K562 (cell line): ENCODE data around the gene GDF15. TPM values are rescaled to one million over a fixed set of nuclear protein-coding genes. Genes with fewer than 3 reads are reported as not detected.

Source experiments
- BACH1 ChIP-seq: fragments of 200-800 bp; sonication (Bioruptor generic); IDR thresholded peaks from 2 replicates; pipeline ENCODE4 v1.6.1; 2016; ENCODE audit warnings: missing genetic modification characterization, missing compliant biosample characterization
- CSDE1 ChIP-seq, 2 experiments: fragments of 450-650 bp; IDR thresholded peaks; 2 replicates each; pipeline ENCODE4 v1.6.1; 2016; ENCODE audit warnings: mild to moderate bottlenecking in 1 of 2
- ELF4 ChIP-seq: fragments of 450-650 bp; formaldehyde crosslinking; IDR thresholded peaks from 2 replicates; pipeline ENCODE4 v1.4.0; 2022; ENCODE audit warnings: missing genetic modification characterization
- ETS2 ChIP-seq: IDR thresholded peaks from 2 replicates; pipeline ENCODE4 v1.6.1; 2016; ENCODE audit warnings: borderline replicate concordance, missing genetic modification characterization, mild to moderate bottlenecking, moderate library complexity, missing compliant biosample characterization; ENCODE audit not compliant: poor library complexity, severe bottlenecking
- NFIX ChIP-seq: fragments of 250-450 bp; sonication (Bioruptor Pico); IDR thresholded peaks from 2 replicates; pipeline ENCODE4 v1.4.0; 2020; ENCODE audit warnings: low read depth, mild to moderate bottlenecking, moderate library complexity
- POLR2AphosphoS2 ChIP-seq: IDR thresholded peaks from 2 replicates; pipeline ENCODE4 v1.6.1; 2012; ENCODE audit warnings: low read length, improper control_type of control experiment
- POU5F1 ChIP-seq: fragments of 150-350 bp; IDR thresholded peaks from 2 replicates; pipeline ENCODE4 v1.6.1; 2014; ENCODE audit warnings: borderline replicate concordance, low read length, low read depth, mild to moderate bottlenecking; ENCODE audit not compliant: partially characterized antibody
- PRPF4 ChIP-seq: fragments of 200-400 bp; formaldehyde crosslinking; IDR thresholded peaks from one replicate; pipeline ENCODE4 v1.6.1; 2017; ENCODE audit warnings: low read length, low read depth, mild to moderate bottlenecking; ENCODE audit not compliant: insufficient read depth, poor library complexity, severe bottlenecking
- ZFPM2 ChIP-seq: fragments of 250-450 bp; sonication (Bioruptor Pico); IDR thresholded peaks from 2 replicates; pipeline ENCODE4 v1.5.1; 2022; ENCODE audit warnings: mild to moderate bottlenecking
- ZNF239 ChIP-seq: fragments of 250-450 bp; sonication (Bioruptor Pico); IDR thresholded peaks from 2 replicates; pipeline ENCODE4 v1.4.0; 2020; ENCODE audit warnings: mild to moderate bottlenecking
- polyA plus RNA-seq, 8 experiments: library from polyadenylated mRNA; depleted of rRNA in 4 of 8; stranded (reverse) in 5 of 8; unstranded in 3 of 8; fragments of >200 nt; fragmentation: Nextera tagmentation in 2 of 8; fragmentation: Illumina TruSeq in 1 of 8; extraction: Ambion mirVana in 2 of 8; extraction: Trizol in 1 of 8; gene quantifications; 2 replicates each; pipeline versions ENCODE4 v1.2.1 to v1.2.3, GENCODE V29; 2011 to 2014; ENCODE audit warnings: inconsistent platforms in 1 of 8, missing spikeins in 1 of 8
- total RNA-seq, 7 experiments: library from RNA; depleted of rRNA in 6 of 7; stranded (reverse); fragments of >200 nt in 6 of 7; fragmentation: Illumina TruSeq in 2 of 7; extraction: Trizol in 2 of 7; gene quantifications; 2 replicates each; pipeline versions ENCODE4 v1.2.1 to v1.2.3, GENCODE V29; 2011 to 2021; ENCODE audit warnings: low replicate concordance in 1 of 7
- TF ChIP-seq, protein P1 (sequence below), 3 experiments: fragments of 200-800 bp in 1 of 3; fragments of 250-450 bp in 1 of 3; fragments of 450-650 bp in 1 of 3; sonication (Bioruptor Pico) in 1 of 3; sonication (Bioruptor generic) in 1 of 3; formaldehyde crosslinking in 1 of 3; IDR thresholded peaks; 2 replicates each; pipeline versions ENCODE4 v1.6.1 to v1.8.0; 2016 to 2022; ENCODE audit warnings: mild to moderate bottlenecking in 2 of 3, missing genetic modification characterization in 2 of 3, missing compliant biosample characterization in 1 of 3, moderate library complexity in 1 of 3
- TF ChIP-seq, protein P2 (sequence below): fragments of 250-450 bp; sonication (Bioruptor Pico); IDR thresholded peaks from 2 replicates; pipeline ENCODE4 v1.8.0; 2021; ENCODE audit warnings: moderate library complexity, mild to moderate bottlenecking, inconsistent platforms
- TF ChIP-seq, protein P3 (sequence below), 3 experiments: IDR thresholded peaks in 2 of 3; conservative IDR thresholded peaks in 1 of 3; 2 replicates each; pipeline ENCODE4 v1.5.1; 2011 to 2012; ENCODE audit warnings: low read length in 3 of 3, mild to moderate bottlenecking in 3 of 3, control low read depth in 2 of 3, improper control_type of control experiment in 1 of 3, inconsistent platforms in 1 of 3, low read depth in 1 of 3, mixed read lengths in 1 of 3, moderate library complexity in 1 of 3; ENCODE audit not compliant: insufficient read depth in 2 of 3
- TF ChIP-seq, protein P4 (sequence below): sonication (generic); formaldehyde crosslinking; IDR thresholded peaks from 2 replicates; pipeline ENCODE4 v1.8.1; 2023; ENCODE audit warnings: mild to moderate bottlenecking, missing genetic modification reagents

Gene GDF15
- total and polyA plus RNA-seq, 9 of the 15 experiments (the other 6 are each of a cell fraction or from before 2014, with no cell fraction given) = 2.3 to 82.4 (median 12.5) TPM

DNA sequence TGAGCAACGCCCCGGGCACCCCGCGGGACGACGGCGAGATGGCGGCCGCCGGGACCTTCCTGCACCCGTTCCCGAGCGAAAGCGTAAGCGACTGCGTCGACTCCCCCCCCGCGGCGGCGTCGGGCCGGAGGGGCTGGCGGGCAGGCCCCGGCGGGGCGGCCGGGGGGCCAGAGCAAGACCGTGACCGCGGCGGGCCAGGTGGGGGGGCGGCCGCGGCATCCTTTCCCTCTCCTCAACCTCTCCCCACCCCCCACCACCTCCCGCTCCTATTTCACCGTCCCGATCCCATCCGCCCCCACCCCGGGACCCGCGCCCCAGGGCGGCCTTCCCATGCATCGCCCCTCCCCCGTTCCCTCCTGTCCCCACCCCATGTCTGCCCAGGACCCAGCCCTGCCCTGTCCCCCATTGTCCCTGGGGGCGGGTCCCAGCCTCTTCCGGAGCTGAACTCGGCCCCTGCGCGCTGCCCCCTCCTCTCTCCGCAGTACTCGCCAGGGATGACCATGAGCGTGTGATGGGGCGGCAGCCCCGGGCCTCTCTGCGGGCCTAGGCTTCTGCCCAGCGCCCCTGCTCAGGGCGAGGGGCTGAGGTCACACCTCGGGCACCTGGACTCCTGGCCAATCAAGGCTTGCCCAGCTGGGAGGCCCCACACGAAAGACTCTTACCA is 47.9 kb downstream of the GDF15 start (continued):
- TF ChIP-seq ETS2 (tag) (no peak), ZNF239 (CRISPR knock-in tag) (no peak), PRPF4 (no peak), BACH1 (tag) (no peak), POU5F1 (no peak), POLR2AphosphoS2 (peak; percentile 93; the same call in 1 of the 2 replicates), CSDE1 (IDR thresholded peaks at IDR 0.05) (no peak), NFIX (CRISPR knock-in tag) (no peak), ZFPM2 (no peak), ELF4 (CRISPR knock-in tag) (0 out of 2 replicates have a peak, but pooled peaks have one; percentile 22)
- TF ChIP-seq, protein P1, sequence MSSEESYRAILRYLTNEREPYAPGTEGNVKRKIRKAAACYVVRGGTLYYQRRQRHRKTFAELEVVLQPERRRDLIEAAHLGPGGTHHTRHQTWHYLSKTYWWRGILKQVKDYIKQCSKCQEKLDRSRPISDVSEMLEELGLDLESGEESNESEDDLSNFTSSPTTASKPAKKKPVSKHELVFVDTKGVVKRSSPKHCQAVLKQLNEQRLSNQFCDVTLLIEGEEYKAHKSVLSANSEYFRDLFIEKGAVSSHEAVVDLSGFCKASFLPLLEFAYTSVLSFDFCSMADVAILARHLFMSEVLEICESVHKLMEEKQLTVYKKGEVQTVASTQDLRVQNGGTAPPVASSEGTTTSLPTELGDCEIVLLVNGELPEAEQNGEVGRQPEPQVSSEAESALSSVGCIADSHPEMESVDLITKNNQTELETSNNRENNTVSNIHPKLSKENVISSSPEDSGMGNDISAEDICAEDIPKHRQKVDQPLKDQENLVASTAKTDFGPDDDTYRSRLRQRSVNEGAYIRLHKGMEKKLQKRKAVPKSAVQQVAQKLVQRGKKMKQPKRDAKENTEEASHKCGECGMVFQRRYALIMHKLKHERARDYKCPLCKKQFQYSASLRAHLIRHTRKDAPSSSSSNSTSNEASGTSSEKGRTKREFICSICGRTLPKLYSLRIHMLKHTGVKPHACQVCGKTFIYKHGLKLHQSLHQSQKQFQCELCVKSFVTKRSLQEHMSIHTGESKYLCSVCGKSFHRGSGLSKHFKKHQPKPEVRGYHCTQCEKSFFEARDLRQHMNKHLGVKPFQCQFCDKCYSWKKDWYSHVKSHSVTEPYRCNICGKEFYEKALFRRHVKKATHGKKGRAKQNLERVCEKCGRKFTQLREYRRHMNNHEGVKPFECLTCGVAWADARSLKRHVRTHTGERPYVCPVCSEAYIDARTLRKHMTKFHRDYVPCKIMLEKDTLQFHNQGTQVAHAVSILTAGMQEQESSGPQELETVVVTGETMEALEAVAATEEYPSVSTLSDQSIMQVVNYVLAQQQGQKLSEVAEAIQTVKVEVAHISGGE (CRISPR knock-in tag; IDR thresholded peaks at IDR 0.05) = no peak
- TF ChIP-seq, protein P2, sequence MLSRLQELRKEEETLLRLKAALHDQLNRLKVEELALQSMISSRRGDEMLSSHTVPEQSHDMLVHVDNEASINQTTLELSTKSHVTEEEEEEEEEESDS = no peak
- TF ChIP-seq, protein P3, sequence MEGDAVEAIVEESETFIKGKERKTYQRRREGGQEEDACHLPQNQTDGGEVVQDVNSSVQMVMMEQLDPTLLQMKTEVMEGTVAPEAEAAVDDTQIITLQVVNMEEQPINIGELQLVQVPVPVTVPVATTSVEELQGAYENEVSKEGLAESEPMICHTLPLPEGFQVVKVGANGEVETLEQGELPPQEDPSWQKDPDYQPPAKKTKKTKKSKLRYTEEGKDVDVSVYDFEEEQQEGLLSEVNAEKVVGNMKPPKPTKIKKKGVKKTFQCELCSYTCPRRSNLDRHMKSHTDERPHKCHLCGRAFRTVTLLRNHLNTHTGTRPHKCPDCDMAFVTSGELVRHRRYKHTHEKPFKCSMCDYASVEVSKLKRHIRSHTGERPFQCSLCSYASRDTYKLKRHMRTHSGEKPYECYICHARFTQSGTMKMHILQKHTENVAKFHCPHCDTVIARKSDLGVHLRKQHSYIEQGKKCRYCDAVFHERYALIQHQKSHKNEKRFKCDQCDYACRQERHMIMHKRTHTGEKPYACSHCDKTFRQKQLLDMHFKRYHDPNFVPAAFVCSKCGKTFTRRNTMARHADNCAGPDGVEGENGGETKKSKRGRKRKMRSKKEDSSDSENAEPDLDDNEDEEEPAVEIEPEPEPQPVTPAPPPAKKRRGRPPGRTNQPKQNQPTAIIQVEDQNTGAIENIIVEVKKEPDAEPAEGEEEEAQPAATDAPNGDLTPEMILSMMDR (IDR thresholded peaks at IDR 0.05 in 2 of 3, conservative IDR thresholded peaks at IDR 0.05 in 1 of 3; ENCODE audit: insufficient read depth in 2 of 3, low read depth in 1 of 3, low read length in 3 of 3) = no peak
- TF ChIP-seq, protein P4, sequence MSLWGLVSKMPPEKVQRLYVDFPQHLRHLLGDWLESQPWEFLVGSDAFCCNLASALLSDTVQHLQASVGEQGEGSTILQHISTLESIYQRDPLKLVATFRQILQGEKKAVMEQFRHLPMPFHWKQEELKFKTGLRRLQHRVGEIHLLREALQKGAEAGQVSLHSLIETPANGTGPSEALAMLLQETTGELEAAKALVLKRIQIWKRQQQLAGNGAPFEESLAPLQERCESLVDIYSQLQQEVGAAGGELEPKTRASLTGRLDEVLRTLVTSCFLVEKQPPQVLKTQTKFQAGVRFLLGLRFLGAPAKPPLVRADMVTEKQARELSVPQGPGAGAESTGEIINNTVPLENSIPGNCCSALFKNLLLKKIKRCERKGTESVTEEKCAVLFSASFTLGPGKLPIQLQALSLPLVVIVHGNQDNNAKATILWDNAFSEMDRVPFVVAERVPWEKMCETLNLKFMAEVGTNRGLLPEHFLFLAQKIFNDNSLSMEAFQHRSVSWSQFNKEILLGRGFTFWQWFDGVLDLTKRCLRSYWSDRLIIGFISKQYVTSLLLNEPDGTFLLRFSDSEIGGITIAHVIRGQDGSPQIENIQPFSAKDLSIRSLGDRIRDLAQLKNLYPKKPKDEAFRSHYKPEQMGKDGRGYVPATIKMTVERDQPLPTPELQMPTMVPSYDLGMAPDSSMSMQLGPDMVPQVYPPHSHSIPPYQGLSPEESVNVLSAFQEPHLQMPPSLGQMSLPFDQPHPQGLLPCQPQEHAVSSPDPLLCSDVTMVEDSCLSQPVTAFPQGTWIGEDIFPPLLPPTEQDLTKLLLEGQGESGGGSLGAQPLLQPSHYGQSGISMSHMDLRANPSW (CRISPR knock-in tag) = no peak
